ENCODE data around the gene CDK3.
A peak's percentile ranks its signal among the peaks of the same experiment; 100 is the strongest.

Gene CDK3

DNA sequence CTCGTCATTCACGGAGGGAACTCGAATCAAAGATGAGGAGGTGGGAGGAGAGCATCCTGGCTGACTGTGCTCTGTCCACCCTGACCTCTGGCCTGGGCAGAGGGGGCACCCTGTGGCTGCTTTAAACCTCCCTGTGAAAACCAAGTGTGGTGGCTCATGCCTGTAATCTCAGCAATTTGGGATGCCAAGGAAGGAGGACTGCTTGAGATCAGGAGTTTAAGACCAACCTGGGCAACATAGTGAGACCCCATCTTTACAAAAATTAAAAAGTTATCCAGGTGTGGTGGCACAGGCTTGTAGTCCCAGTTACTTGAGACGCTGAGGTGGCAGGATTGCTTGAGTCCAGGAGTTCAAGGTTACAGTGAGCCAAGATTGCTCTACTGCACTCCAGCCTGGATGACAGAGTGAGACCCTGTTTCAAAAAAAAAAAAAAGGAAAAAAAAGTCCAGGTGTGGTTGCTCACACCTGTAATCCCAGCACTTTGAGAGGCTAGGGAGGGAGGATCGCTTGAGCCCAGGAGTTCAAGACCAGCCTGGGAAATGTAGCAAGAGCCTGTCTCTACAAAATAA lies 5.8 kb upstream of the CDK3 start:
- no peak for DNase-seq

DNA sequence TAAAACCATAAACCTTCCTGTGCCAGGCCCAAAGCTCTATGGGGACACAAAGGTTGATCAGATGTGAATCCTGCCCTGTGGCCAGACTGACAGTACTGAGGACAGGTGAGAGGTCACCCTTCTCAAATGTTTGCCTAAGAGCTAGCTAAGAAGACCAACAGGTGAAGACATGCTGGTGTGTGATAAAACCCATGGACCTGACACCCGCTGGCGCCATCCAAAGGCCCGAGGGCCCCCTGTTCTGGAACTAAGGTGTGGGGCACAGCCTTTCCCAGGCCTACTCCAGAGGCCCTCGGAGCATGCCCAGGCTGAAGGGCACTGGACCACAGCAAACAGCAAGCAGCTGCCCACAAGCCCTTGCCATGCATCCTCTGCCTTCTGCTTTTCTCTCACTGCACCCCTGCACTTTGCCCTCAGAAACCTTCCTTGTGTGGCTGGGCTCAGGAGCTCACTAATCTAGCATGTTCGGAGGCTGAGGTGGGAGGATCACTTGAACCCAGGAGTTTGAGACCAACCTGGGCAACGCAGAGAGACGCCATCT lies 5.2 kb upstream of the CDK3 start:
- DNase-seq, result no peak

DNA sequence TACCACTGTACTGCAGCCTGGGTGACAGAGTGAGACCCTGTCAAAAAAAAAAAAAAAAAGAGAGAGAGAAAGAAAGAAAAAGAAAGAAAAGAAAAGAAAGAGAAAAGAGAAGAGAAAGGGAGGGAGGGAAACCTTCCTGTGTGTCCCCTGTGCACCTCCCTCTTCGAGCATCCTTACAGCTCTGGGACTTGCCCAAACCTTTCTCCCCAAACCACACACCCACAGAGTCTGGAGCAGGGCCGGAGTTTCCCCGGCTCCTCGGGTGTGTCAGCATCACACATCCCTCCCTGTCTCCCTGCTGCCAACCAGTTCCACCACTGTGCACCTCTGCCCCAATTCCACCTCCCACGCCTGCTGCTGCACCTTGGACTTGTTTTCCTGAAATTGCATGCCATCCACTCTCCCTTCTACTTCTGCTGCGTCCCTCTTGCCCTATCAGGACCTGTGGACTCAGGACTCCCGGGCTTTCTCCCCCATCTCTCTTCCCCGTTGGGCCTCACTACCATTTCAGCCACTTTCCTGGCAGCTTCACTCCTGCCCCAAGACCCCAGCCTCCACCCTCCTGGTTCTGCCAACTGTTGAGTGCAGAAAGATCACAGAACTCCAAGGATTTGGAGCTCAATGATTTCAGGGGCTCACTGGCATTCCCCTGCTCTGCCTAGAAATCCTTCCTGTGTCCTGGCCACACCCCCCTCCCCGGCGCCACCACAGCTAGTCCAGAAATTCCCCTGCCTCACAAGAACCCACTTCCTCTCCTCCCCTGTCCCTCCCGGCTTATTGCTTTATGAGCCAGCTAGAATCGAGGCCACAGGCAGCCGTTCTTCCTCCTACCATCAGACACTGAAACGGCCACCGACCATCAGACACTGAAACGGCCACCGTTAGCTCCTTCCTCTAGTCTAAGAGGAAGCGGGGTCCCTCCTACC lies 3.7 kb upstream of the CDK3 start:
- no peak for DNase-seq

DNA sequence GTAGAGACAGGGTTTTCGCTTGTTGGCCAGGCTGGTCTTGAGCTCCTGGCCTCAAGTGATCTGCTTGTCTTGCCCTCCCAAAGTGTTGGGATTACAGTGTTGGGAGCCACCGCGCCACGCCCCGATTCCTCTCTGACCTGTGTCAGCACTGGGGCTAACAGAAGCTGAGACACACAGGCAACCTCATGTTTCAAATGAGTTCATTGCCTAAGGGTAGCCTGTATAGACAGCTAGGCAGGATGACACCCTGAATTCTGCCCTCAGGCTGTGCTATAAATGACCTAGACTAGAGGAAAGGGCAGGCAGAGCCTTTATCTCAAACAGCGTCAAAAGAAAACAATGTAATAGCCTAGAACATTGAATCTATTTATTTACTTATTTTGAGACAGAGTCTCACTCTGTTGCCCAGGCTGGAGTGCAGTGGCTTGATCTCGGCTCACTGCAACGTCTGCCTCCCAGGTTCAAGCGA lies 2.3 kb upstream of the CDK3 start:
- no peak for DNase-seq

DNA sequence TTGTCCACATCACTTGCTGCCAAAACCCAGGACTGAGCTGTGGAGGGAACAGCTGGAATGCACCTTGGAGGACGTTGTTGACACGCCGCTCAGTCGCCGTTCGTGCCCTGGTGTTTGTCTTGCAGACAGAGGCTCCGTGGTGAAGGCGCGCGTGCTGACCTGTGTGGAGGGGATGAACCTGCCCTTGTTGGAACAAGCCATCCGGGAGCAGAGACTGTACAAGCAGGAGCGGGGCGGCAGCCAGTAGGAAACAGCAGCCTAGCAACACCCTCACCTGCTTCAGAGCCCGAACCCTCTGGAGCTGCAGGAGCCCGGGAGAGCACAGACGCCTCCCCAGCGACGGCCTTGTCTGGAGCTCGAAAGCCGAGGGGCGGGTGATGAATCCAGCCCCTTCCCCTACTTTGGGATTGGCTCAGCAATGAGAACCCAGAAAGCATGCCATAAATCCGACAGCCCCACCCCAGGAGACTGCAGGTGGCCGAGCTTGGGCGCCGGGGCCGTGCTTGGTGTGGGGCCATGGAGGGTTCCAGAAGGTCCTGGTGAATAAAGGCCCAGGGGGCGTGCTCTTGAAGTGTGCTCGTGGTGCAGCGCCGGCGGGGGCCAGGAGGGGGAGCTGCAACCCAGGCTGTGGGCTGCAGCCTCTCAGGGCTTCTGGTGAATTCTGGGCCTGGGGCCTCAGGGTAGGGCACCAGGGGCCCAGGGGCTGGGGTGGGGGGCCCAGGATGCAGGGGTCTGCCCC lies 470 bp upstream of the CDK3 start:
- no peak for DNase-seq

DNA sequence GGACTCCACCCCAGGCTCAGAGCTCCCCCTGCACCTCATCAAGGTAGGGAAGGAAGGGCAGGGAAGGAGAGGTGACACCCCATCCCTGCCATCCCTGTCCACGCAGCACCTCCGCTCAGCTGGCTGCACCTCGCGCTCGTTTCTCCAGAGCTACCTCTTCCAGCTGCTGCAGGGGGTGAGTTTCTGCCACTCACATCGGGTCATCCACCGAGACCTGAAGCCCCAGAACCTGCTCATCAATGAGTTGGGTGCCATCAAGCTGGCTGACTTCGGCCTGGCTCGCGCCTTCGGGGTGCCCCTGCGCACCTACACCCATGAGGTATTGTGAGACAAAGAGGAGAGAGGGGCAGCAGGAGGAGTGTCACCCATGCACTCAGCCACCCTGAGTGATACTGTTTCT lies 1.4 kb downstream of the CDK3 start:
- DNase-seq, result no peak

DNA sequence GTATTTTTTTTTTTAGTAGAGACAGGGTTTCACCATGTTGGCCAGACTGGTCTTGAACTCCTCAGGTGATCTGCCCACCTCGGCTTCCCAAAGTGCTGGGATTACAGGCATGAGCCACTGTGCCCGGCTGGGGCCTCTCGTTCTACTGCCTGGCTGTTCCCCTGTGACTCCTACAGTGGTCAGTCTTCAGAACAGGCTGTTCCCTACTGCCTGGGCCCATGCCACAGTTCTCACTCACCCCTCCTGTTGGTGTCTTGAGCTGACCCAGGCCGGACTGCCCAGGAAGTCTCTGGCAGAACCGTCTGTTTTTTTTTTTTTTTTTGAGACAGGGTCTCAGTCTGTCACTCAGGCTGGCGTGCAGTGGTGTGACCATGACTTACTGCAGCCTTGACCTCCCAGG lies 3.3 kb downstream of the CDK3 start:
- DNase-seq, result no peak

DNA sequence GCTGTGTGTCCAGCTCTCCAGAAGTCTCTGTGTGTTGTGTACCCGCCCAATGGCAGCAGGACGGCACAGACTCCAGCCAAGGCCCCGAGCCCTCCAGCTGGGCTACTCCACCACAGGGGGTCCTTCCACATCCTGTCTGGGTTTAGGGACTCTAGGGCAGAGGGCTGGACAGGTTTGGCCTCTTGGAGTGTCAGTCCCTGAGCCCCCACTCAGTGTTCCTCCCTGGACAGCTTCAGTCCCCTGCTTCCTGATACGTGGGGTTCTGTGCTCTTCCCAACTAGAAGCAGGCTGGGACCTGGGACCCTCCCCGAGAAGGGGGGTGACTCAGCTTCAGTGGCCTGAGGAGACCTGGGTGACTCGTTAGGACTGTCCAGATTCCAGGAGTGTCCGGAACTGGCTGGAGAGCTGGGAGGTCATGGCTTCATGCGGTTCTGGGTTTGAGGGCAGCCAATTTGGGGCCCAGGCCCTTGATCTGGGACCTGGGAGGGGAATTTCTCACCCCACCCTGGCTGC lies 4.2 kb downstream of the CDK3 start:
- DNase-seq, result no peak

DNA sequence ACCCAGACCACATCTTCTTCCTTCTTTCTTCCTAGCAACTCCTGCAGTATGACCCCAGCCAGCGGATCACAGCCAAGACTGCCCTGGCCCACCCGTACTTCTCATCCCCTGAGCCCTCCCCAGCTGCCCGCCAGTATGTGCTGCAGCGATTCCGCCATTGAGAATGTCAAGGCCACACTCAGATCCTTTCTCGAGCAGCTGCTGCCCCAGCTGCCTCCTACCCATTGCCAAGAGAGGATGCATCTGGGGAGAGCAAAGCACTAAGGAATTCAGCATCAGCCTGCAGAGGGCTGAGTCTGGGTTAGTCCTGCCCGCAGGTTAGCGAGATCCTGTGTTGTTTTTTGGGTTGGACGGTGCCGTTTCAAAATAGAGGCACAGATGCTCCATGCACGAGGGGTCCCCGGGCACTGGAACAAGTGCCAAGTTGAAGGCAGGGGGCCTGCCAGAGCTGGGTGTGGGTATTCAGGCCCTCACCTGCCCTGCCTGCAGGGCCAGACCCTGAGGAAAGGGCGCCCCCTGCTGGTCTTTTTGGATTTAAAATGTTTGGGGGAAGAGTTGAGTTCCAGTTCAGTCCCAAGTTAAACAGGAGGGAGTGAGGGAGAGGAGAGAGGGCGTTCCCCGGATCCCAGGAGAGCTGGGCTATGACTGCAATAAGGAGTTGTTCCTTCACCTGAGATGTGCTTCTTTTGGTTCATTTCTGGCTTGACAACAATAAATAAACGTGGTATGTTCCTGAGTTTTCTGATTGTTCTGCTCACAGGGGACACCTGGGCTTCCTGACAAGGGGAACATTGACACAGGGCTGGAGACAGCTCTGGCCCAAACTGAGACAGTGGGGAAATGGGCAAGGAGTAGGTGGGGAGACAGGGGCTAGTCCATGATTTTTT lies 4.9 kb downstream of the CDK3 start:
- peak; percentile 14 for DNase-seq

DNA sequence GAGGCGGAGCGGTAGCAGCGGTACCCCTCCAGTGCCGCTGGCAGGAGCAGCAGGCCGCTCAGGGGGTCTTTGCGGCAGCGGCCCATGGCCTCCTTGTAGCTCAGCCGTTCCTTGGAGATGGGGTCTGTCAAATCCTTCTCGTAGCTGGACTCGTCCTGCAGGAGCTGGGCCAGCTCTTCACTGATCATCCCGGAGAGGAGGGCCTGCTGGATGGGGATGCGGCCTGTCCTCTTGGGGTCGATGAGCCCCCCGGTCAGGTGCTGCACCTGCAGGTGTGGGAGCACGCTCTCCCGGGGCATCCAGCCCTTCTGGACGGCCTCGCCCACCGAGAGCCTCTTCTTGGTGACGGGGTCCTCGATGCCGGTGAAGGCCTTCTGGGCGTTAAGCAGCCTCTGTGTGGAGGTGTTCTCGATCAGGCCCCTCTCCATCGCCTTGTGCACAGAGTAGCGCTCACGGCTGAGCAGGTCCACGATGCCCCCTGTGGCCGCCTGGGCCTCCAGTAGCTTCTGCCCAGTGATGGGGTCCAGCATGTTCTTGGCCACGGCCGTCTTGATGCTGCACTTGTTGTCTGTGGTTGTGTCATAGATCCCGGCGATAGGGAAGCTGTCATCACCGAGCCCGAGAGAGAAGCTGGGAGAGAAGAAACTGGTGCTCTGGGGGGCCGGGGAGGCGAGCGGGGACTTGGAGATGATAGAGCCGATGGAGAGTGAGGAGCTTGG lies 6.6 kb downstream of the CDK3 start:
- DNase-seq, result no peak

DNA sequence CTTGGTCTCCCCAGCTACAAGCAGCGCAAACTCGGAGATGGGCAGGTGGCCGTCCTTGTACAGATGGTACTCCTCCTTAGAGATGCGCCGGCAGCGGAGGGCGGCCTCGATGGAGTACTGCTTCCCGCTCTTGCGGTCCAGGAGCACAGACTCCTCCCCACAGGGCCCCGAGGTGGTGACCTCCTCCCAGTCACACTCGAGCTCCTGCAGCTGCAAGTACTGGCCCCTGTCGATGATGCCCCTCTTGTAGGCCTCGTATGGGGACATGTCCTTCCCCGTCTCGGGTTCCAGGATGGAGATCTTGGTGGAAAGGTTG lies 7.2 kb downstream of the CDK3 start:
- no peak for DNase-seq

DNA sequence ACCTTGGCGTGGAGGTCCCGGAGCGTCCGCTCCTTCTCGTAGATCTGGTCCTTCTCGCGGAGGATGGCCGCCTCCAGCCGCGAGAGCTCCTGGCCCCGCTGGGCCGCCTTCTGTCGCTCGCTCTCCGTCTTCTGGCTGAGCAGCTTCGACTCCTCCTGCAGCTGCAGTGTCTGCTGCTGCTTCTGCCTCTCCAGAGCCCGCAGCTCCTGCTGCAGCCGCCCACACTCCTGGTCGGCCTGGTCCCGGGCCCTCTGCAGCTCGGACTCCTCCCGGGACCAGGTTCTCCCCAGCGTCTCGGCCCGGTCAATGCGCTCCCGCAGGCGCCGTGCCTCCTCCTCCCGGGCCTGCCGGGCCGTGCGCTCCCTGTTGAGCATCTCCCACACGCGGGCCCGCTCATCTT lies 7.6 kb downstream of the CDK3 start:
- DNase-seq, result no peak

DNA sequence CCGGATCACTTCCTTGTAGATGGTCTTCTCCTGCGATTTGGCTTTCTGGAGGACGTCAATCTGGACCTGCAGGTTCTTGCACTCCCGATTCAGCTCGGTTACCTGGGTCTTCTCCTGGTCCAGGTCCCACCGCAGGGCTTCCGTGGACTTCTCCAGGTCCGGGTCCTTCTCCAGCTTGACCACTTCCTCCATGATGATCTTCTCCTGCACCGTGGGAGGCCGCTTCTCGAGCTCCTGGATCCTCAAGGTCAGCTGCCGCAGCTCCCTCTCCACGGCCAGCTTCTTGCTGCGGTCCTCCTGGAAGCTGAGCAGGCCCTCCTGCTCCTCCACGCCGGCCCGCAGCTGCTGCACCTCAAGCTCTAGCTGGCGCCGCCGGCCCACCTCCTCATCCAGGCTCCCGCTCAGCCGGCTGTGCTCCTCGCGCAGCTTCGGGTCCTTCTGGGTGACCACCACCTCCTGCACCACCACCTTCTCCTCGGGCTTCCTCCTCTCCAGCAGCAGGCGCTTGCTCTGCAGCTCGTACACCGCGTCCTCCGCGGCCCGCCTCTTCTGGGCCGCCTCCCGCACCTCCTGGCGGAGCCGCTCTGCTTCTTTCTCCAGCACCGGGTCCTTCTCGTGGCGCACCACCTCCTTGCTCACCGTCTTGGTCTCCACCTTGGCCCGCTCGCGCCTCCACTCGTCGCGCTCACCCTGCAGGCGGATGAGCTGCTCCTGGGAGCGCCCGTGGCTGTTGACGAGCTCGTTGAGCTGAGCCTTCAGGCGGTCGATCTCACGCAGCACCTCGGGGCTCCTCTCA lies 8.2 kb downstream of the CDK3 start:
- no peak for DNase-seq

DNA sequence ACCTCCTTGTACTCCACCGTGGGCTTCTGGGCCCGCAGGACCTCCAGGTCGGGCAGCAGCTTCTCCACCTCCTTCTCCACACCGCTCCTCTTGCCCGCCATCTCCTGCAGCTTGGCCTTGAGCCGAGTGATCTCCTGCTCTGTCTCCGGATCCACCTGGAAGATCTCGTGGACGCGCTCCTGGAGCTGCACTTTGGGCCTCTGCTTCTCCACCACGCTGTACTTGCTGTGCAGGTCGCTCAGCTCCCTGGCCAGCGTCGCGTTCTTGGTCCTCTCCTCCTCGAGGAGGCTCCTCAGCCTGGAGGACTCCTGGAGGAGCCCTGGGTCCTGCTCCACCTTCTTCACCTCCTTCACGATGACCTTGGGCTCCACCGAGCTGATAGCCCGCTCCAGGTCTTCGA lies 8.8 kb downstream of the CDK3 start:
- DNase-seq, result no peak

DNA sequence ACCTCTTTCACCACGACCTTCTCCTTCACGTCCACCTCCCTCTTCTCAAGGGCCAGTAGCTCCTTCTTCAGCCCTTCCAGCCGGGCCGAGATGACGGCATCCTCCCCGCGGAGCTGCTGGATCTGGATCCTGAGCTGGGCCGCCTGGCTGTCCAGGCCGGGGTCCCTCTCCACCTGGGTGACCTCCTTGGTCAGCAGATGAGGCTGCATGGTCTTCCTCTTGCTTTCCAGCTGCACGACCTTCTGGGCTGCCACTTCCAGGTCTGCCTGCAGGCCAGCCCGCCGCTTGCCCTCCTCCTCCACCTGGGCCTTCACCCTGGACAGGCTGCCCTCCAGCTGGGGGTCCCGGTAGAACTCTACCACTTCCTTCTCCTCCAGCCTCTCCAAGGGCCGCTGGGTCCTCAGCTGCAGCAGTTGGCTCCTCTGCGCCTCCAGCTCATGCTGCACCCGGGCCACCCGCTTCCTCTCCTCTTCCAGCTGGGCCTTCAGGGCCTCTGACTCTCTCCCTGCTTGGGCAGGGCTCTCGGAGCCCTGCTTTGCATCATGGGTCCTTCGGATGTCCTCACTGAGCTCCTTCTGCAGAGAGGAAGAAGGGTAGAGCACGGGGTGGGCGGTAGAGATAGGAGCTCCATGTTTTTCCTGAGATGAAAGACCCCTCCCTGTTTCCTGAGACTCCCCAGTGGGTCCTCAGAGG lies 9.5 kb downstream of the CDK3 start:
- DNase-seq, result no peak

DNA sequence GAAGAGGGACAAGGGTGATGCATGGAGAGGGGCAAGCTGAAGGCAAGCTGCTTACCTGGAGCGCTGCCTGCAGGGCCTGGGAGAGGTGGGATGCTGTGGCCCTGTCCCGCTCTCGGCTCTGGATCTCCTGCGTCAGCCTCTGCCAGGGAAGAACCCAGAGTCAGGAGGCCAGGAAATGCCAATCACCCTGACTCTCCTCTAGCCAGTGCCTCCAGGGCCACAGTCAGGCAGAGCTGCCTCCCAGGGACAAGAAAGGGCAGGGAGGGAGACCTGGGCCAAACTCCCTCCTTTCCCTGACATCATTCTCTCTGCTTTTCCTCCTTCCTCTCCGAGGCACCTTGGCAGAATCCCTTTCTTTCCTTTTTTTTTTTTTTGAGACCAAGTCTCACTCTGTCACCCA lies 11.3 kb downstream of the CDK3 start:
- no peak for DNase-seq

DNA sequence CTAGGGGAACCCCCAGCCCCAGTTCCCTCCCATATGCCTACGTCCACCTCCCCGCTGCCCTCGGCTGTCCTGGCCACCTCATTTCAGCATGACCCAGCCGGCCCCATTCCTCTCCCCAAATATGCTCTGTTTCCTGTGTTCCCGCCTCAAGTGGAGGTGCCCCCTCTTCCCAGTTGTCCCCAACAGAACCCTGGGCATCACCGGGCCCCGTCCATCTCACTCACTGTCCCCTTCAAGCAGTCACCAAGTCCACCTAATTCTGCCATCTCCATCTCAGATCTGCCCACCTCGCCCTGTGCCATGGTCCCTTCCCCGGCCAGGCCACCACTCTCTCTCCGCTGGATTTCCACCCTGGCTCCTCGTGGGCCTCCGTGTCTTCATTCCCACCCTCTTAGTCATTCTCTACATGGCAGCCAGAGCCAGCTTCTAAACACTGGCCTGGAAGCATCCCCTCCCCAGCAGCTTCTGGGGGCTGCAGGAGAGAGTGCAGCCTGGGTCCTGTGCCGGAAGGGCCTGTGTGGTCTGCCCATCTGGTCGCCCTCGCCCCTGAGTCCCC lies 12.8 kb downstream of the CDK3 start:
- DNase-seq, result no peak

DNA sequence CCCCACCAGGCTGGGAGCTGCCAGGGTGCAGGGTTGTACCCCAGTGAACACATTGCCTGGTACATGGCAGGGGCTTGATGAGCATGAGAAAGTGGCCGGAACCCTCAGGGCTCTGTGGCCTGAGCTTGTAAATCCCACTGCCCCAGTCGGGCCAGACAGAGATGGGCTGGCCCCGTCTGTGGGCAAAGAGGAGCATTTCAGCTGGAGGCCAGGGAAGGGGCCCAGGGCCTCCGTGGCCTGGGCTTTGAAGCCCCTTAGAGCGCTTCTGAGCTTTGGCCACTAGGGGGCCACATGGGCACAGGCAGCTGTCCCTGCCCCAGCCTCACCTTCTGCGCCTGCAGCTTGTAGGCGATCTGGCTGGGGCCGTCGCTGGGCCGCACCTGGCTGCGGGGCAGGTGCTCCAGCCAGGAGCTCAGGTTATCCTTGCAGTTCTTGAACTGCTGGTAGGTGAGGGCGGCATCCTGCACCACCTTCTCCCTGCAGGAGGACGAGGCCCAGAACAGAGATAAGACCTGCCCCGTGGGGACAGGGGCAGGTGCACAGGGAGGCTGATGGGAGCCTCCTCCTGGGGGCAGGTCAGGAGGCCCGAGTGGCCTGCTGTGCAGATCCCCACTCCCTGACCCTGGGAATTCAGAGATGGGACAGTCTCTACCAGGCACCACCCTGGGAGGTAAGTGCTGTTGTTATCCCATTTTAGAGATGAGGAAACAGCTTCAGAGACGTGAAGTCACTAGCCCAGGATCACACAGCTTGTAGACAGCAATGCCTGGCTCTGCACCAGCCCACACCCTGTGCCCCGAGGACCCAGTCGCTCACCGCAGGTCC lies 13.7 kb downstream of the CDK3 start:
- peak; percentile 58 for DNase-seq

DNA sequence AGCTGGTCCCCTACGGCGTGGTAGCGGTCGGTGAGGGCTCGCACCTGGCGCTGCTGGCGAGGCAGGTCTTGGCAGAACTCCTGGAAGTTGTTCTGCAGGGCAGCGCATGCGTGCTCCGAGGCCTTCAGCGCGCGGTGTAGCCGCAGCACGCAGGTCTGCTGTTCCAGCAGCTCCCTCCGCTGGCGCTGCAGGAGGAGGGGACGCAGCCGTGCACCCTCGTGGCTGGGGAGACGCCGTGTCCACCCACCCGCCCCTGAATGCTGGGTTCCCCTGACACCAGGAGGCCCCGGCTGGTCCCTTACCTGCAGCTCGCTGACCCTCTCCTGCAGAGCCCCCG lies 14.2 kb downstream of the CDK3 start:
- DNase-seq, result peak; percentile 8
